ENCODE measurements around the gene MAGI1. TPM values are rescaled to one million over a fixed set of nuclear protein-coding genes. Genes with fewer than 3 reads are reported as not detected.

The MAGI1 gene
- total RNA-seq = under 1 TPM; 0.47 to 0.51 TPM

- ChIA-PET CTCF (no interaction called here), POLR2A (no interaction called here)
- no peaks in the 10 kb centered on the region for H3K36me3 Mint-ChIP-seq (ENCODE audit: low read depth)
- ATAC-seq (peak; percentile 83), DNase-seq (peak; percentile 54)
- intact Hi-C loops (cut with micrococcal nuclease) = no loop called here
- peaks cover 65% of the 10 kb centered on the region for H3K27me3 Mint-ChIP-seq
- peaks cover 11% of the 10 kb centered on the region for H3K4me1 Mint-ChIP-seq (ENCODE audit: low read depth)
- H3K4me3 Mint-ChIP-seq = peak within 1 kb of the TSS; percentile 74
- no peak within 1 kb of the TSS for H3K27ac Mint-ChIP-seq
- TF ChIP-seq, protein P1, sequence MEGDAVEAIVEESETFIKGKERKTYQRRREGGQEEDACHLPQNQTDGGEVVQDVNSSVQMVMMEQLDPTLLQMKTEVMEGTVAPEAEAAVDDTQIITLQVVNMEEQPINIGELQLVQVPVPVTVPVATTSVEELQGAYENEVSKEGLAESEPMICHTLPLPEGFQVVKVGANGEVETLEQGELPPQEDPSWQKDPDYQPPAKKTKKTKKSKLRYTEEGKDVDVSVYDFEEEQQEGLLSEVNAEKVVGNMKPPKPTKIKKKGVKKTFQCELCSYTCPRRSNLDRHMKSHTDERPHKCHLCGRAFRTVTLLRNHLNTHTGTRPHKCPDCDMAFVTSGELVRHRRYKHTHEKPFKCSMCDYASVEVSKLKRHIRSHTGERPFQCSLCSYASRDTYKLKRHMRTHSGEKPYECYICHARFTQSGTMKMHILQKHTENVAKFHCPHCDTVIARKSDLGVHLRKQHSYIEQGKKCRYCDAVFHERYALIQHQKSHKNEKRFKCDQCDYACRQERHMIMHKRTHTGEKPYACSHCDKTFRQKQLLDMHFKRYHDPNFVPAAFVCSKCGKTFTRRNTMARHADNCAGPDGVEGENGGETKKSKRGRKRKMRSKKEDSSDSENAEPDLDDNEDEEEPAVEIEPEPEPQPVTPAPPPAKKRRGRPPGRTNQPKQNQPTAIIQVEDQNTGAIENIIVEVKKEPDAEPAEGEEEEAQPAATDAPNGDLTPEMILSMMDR (IDR thresholded peaks at IDR 0.05) = no peak
- no peaks in the 10 kb centered on the region for H3K9me3 Mint-ChIP-seq
Observed at GRCh38 chr3:66038726-66039589, at the start of gene MAGI1. TSS of gene MAGI1 (minus strand) at chr3:66038918. CDS start at chr3:66038308, 610 bp downstream.

DNA sequence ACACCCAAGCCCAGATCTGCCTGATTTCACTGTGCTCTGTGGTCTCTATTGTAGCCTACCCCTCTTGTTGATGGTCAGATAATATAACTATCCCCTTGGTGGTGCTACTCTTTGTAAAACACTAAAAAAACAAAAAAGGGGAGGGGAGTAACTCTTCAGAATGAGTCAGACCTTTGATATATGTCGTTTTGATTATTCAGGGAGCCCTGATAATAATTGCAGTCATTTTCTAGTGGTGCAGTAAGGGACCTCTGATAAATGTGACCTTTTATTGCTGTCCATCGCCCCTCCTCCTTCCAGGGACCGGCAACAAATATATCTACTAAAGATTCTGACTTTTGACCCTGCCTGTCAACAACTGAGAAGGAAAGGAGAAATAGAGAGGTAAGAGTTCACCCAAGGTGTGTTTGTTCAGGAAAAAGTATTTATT, 45.1 kb upstream of the MAGI1 start:
- no peak overlapping the region for H3K27ac Mint-ChIP-seq
- H3K9me3 Mint-ChIP-seq = no peaks in the 10 kb centered on the region
- intact Hi-C loops (cut with micrococcal nuclease) = no loop called here
- ATAC-seq = no peak
- CTCF ChIA-PET = no interaction called here
- TF ChIP-seq, protein P1 (IDR thresholded peaks at IDR 0.05) = no peak
- no peak for DNase-seq
- no peak overlapping the region for H3K4me3 Mint-ChIP-seq
- H3K36me3 Mint-ChIP-seq (ENCODE audit: low read depth) = no peaks in the 10 kb centered on the region
- no peaks in the 10 kb centered on the region for H3K27me3 Mint-ChIP-seq
- H3K4me1 Mint-ChIP-seq (ENCODE audit: low read depth) = no peaks in the 10 kb centered on the region
- POLR2A ChIA-PET = no interaction called here

GRCh38 chr3:66083096-66083678, 44.5 kb upstream of the MAGI1 start:
- H3K27me3 Mint-ChIP-seq = no peaks in the 10 kb centered on the region
- TF ChIP-seq, protein P1 (IDR thresholded peaks at IDR 0.05) = no peak
- H3K4me3 Mint-ChIP-seq = no peak overlapping the region
- POLR2A ChIA-PET = no interaction called here
- no peaks in the 10 kb centered on the region for H3K36me3 Mint-ChIP-seq (ENCODE audit: low read depth)
- ATAC-seq (no peak), DNase-seq (no peak)
- CTCF ChIA-PET = no interaction called here
- H3K27ac Mint-ChIP-seq = no peak overlapping the region
- H3K9me3 Mint-ChIP-seq = no peaks in the 10 kb centered on the region
- H3K4me1 Mint-ChIP-seq (ENCODE audit: low read depth) = no peaks in the 10 kb centered on the region
- intact Hi-C loops (cut with micrococcal nuclease) = no loop called here

- no peak for ATAC-seq
- intact Hi-C loops (cut with micrococcal nuclease) = no loop called here
- Mint-ChIP-seq H3K27ac (no peak overlapping the region), H3K27me3 (no peaks in the 10 kb centered on the region), H3K4me3 (no peak overlapping the region), H3K36me3 (ENCODE audit: low read depth) (no peaks in the 10 kb centered on the region), H3K9me3 (no peaks in the 10 kb centered on the region), H3K4me1 (ENCODE audit: low read depth) (no peaks in the 10 kb centered on the region)
- DNase-seq = no peak
- TF ChIP-seq, protein P1 (IDR thresholded peaks at IDR 0.05) = no peak
- ChIA-PET CTCF (no interaction called here), POLR2A (no interaction called here)
Observed at GRCh38 chr3:66082679-66083078, 44.0 kb upstream of the MAGI1 start.

GRCh38 chr3:66080167-66080566, 41.4 kb upstream of the MAGI1 start:
- CTCF ChIA-PET = no interaction called here
- Mint-ChIP-seq H3K36me3 (ENCODE audit: low read depth) (no peaks in the 10 kb centered on the region), H3K4me1 (ENCODE audit: low read depth) (no peaks in the 10 kb centered on the region), H3K27me3 (no peaks in the 10 kb centered on the region), H3K9me3 (no peaks in the 10 kb centered on the region), H3K4me3 (no peak overlapping the region), H3K27ac (no peak overlapping the region)
- DNase-seq (no peak), ATAC-seq (no peak)
- POLR2A ChIA-PET = no interaction called here
- intact Hi-C loops (cut with micrococcal nuclease) = no loop called here
- TF ChIP-seq, protein P1 (IDR thresholded peaks at IDR 0.05) = no peak
